SU-DHL-6 (cell line): ENCODE data around the gene NTF3.

ENCODE experiments used
- H2AFZ ChIP-seq: fragments of 200-600 bp; sonication (generic); 2 replicates; pipeline ENCODE4 v1.6.1; 2014; ENCODE audit warnings: low read depth, mild to moderate bottlenecking, moderate library complexity, mixed read lengths, antibody characterized with exemption, low read length; ENCODE audit not compliant: severe bottlenecking
- H3F3A ChIP-seq: fragments of 200-600 bp; shearing (Covaris generic); 2 replicates; pipeline ENCODE4 v1.6.0; 2016; ENCODE audit warnings: antibody characterized with exemption, mild to moderate bottlenecking; ENCODE audit not compliant: insufficient read depth
- H3K27ac ChIP-seq: fragments of 200-600 bp; sonication (generic); 2 replicates; pipeline ENCODE4 v1.5.1; 2016; ENCODE audit warnings: low read depth, mild to moderate bottlenecking, low read length, moderate library complexity, mixed read lengths
- H3K27me3 ChIP-seq: fragments of 200-600 bp; sonication (generic), shearing (Covaris generic); 2 replicates; pipeline ENCODE4 v1.6.0; 2014; ENCODE audit warnings: mild to moderate bottlenecking, low read length
- H3K36me3 ChIP-seq: fragments of 200-600 bp; sonication (generic); 2 replicates; pipeline ENCODE4 v1.6.1; 2014; ENCODE audit warnings: mild to moderate bottlenecking, low read length, mixed read lengths
- H3K4me2 ChIP-seq: fragments of 300-600, 200-600 bp; shearing (Covaris generic), sonication (generic); 2 replicates; pipeline ENCODE4 v1.6.0; 2014; ENCODE audit warnings: low read length, low read depth, mild to moderate bottlenecking; ENCODE audit not compliant: poor library complexity, severe bottlenecking
- H3K4me3 ChIP-seq: fragments of 200-600 bp; sonication (generic); 2 replicates; pipeline ENCODE4 v1.5.1; 2014; ENCODE audit warnings: antibody characterized with exemption, low read length, mild to moderate bottlenecking, mixed read lengths; ENCODE audit not compliant: insufficient read depth, poor library complexity, severe bottlenecking
- H3K79me2 ChIP-seq: fragments of 200-600 bp; sonication (generic); 2 replicates; pipeline ENCODE4 v1.6.1; 2014; ENCODE audit warnings: mild to moderate bottlenecking, low read length, moderate library complexity; ENCODE audit not compliant: insufficient read depth
- H3K9ac ChIP-seq: fragments of 200-600 bp; sonication (generic); 2 replicates; pipeline ENCODE4 v1.7.0; 2014; ENCODE audit warnings: mild to moderate bottlenecking, low read length
- H3K9me2 ChIP-seq: fragments of 200-600 bp; sonication (generic); replicated peaks from 2 replicates; pipeline ENCODE4 v1.6.1; 2014; ENCODE audit warnings: low read length; ENCODE audit not compliant: insufficient read depth
- H3K9me3 ChIP-seq: fragments of 200-600 bp; sonication (generic); 2 replicates; pipeline ENCODE4 v1.6.1; 2014; ENCODE audit warnings: low read length, mixed read lengths; ENCODE audit not compliant: insufficient read depth
- H4K20me1 ChIP-seq: fragments of 200-600 bp; sonication (generic); 2 replicates; pipeline ENCODE4 v1.6.1; 2014; ENCODE audit warnings: low read depth, mild to moderate bottlenecking, antibody characterized with exemption, low read length, moderate library complexity, mixed read lengths
- EZH2phosphoT487 ChIP-seq: fragments of 200-600 bp; sonication (generic), shearing (Covaris generic); conservative IDR thresholded peaks from 2 replicates; pipeline ENCODE4 v1.6.1; 2018; ENCODE audit warnings: mild to moderate bottlenecking, antibody characterized with exemption, low read length, moderate library complexity, mixed read lengths
- TF ChIP-seq, protein P1 (sequence below): fragments of 200-600 bp; sonication (generic); IDR thresholded peaks from one replicate; pipeline ENCODE4 v1.5.1; 2017; ENCODE audit warnings: antibody characterized with exemption, mild to moderate bottlenecking, low read length, moderate library complexity; ENCODE audit not compliant: insufficient read depth, poor library complexity, severe bottlenecking

Gene NTF3

DNA sequence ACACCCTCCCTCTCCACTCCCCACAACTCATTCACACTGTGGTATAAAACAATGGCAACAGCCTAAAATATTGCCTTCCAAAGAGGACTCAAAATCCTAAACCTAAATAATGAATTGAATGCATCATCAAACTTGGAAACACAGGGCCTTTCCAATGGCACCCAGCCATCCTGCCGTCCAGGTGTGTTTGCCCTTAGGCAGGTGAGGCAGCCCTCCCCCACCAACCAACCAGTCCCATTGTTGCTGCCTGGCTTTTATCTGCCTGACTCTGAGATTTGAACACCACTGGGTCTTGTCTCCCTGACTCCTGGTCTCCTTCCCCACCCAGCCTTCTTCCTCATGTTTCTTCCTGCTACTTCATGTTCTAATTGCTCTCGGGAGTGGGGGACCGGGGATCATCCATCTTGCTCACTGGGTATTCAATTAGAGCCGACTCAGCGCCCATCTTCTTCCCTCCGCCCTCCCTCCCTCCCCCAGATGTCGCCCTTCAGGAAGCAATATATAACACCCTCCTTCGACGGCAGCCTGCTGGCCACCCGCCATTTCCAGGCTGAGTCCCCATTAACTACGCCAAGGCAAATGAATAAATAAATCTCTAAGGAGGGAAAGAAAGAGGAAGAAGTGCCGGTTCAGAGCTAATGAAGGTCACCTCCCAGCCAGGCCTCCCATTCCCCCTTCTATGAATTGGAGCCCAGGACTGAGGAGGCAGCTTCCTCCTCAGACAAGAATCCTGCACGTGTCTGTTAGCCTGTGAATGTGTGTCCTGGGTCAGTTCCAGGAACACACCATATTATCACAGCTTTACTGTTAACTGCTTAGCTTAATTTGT, 36.3 kb upstream of the NTF3 start:
- H3K4me3 ChIP-seq, result no peak overlapping the region
- no peak overlapping the region for H3K27ac ChIP-seq
- H4K20me1 ChIP-seq, result no peaks in the 10 kb centered on the region
- no peaks in the 10 kb centered on the region for H3K9me2 ChIP-seq
- no peak overlapping the region for H3K4me2 ChIP-seq
- H3K36me3 ChIP-seq, result no peaks in the 10 kb centered on the region
- H2AFZ ChIP-seq, result no peak overlapping the region
- no peaks in the 10 kb centered on the region for H3K27me3 ChIP-seq
- no peaks in the 10 kb centered on the region for H3F3A ChIP-seq
- H3K9ac ChIP-seq, result no peak overlapping the region
- TF ChIP-seq, protein P1, sequence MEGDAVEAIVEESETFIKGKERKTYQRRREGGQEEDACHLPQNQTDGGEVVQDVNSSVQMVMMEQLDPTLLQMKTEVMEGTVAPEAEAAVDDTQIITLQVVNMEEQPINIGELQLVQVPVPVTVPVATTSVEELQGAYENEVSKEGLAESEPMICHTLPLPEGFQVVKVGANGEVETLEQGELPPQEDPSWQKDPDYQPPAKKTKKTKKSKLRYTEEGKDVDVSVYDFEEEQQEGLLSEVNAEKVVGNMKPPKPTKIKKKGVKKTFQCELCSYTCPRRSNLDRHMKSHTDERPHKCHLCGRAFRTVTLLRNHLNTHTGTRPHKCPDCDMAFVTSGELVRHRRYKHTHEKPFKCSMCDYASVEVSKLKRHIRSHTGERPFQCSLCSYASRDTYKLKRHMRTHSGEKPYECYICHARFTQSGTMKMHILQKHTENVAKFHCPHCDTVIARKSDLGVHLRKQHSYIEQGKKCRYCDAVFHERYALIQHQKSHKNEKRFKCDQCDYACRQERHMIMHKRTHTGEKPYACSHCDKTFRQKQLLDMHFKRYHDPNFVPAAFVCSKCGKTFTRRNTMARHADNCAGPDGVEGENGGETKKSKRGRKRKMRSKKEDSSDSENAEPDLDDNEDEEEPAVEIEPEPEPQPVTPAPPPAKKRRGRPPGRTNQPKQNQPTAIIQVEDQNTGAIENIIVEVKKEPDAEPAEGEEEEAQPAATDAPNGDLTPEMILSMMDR, result no peak
- no peak for TF ChIP-seq EZH2phosphoT487
- H3K79me2 ChIP-seq, result no peaks in the 10 kb centered on the region
- H3K9me3 ChIP-seq, result no peaks in the 10 kb centered on the region

DNA sequence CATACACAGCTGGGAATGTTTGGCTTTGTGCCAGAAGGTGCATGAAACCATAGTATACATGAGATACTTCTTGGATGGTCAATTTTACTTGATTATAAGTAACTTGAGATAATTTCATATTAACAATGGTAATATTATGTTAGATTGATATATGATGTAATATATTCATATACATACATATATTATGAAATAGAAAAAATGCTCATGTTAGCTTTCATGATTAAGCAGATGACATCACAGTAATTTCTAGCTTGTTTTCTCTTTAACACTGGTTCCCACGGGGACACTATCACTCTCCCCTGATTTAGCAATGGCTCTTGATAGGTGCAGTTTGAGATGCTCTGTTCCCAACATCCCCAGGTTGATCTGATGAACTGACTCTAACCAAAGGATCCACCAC, 35.4 kb upstream of the NTF3 start:
- Histone ChIP-seq H3K9ac (no peak overlapping the region), H3K79me2 (no peaks in the 10 kb centered on the region), H3K9me3 (no peaks in the 10 kb centered on the region), H3K4me3 (no peak overlapping the region), H4K20me1 (no peaks in the 10 kb centered on the region), H3K9me2 (no peaks in the 10 kb centered on the region), H3K27me3 (no peaks in the 10 kb centered on the region), H3K27ac (no peak overlapping the region), H2AFZ (no peak overlapping the region), H3K36me3 (no peaks in the 10 kb centered on the region), H3K4me2 (no peak overlapping the region), H3F3A (no peaks in the 10 kb centered on the region)
- TF ChIP-seq, protein P1, result no peak

GRCh38 chr12:5399266-5399665, 32.6 kb upstream of the NTF3 start:
- no peaks in the 10 kb centered on the region for H3K9me2 ChIP-seq
- H3F3A ChIP-seq, result no peaks in the 10 kb centered on the region
- no peaks in the 10 kb centered on the region for H3K9me3 ChIP-seq
- no peaks in the 10 kb centered on the region for H3K36me3 ChIP-seq
- H3K4me2 ChIP-seq, result no peak overlapping the region
- TF ChIP-seq, protein P1, result no peak
- no peak for TF ChIP-seq EZH2phosphoT487
- H2AFZ ChIP-seq, result no peak overlapping the region
- no peaks in the 10 kb centered on the region for H4K20me1 ChIP-seq
- no peak overlapping the region for H3K27ac ChIP-seq
- no peaks in the 10 kb centered on the region for H3K27me3 ChIP-seq
- H3K79me2 ChIP-seq, result no peaks in the 10 kb centered on the region
- no peak overlapping the region for H3K9ac ChIP-seq
- no peak overlapping the region for H3K4me3 ChIP-seq
